GM06990 (cell line): ENCODE measurements around the gene FAM210B.
A peak's percentile ranks its signal among the peaks of the same experiment; 100 is the strongest.
"Not testable (repeated sequence)": the region's sequence is repeated elsewhere in the genome, so short reads cannot be mapped to it uniquely, and the experiment has no call there.

Experiments
- DNase-seq: peaks from one replicate; pipeline ENCODE4 v3.0.0-alpha.2; 2011; ENCODE audit not compliant: insufficient read length; ENCODE audit errors: extremely low read depth
- H3K27me3 ChIP-seq: replicated peaks from 2 replicates; pipeline ENCODE4 v1.6.0; 2011; ENCODE audit warnings: low read length; ENCODE audit not compliant: control insufficient read depth, insufficient read depth
- H3K36me3 ChIP-seq: 2 replicates; pipeline ENCODE4 v1.5.1; 2011; ENCODE audit warnings: low read length; ENCODE audit not compliant: control insufficient read depth, insufficient read depth
- H3K4me3 ChIP-seq: replicated peaks from 2 replicates; pipeline ENCODE4 v1.5.1; 2011; ENCODE audit warnings: low read depth, mild to moderate bottlenecking, control low read depth, low read length
- CTCF ChIP-seq: IDR thresholded peaks from 2 replicates; pipeline ENCODE4 v1.5.1; 2011; ENCODE audit warnings: low read length, control low read depth, mild to moderate bottlenecking, inconsistent platforms; ENCODE audit not compliant: insufficient read depth, poor library complexity, severe bottlenecking

Gene FAM210B

GRCh38 chr20:56324806-56325205 lies 34.0 kb upstream of the FAM210B start:
- H3K27me3 ChIP-seq, result no peaks in the 10 kb centered on the region
- H3K36me3 ChIP-seq, result no peaks in the 10 kb centered on the region
- DNase-seq, result no peak
- no peak overlapping the region for H3K4me3 ChIP-seq
- no peak for TF ChIP-seq CTCF

DNA sequence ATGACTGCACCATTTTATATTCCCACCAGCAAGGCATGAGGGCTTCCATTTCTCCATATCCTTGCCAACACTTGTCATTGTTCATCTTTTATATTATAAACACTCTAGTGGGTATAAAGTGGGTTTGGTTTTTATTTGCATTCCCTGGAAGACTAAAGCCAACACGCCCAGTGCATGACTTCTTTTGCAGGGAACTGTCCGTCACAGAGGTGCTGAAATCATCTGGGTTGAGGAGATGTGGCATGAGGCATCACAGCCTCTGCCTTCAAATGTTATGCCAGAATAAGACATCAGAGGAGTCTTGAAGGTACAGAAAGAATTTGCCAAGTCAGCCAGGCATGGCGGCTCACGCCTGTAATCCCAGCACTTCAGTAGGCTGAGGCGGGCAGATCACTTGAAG lies 29.9 kb upstream of the FAM210B start:
- Histone ChIP-seq H3K27me3 (no peaks in the 10 kb centered on the region), H3K4me3 (no peak overlapping the region), H3K36me3 (no peaks in the 10 kb centered on the region)
- no peak for DNase-seq
- no peak for TF ChIP-seq CTCF

- not testable (repeated sequence) for H3K27me3 ChIP-seq, H3K36me3 ChIP-seq, DNase-seq, H3K4me3 ChIP-seq
Observed at GRCh38 chr20:56336709-56337108, 22.1 kb upstream of the FAM210B start.

- Histone ChIP-seq H3K4me3 (no peak overlapping the region), H3K36me3 (no peaks in the 10 kb centered on the region), H3K27me3 (peaks cover 2% of the 10 kb centered on the region; the same call in 1 of the 2 replicates)
- TF ChIP-seq CTCF, result no peak
- no peak for DNase-seq
Observed at GRCh38 chr20:56342783-56343182, 16.0 kb upstream of the FAM210B start.

- peaks cover 2% of the 10 kb centered on the region; the same call in 1 of the 2 replicates for H3K27me3 ChIP-seq
Observed at GRCh38 chr20:56343861-56344381, 14.9 kb upstream of the FAM210B start.

DNA sequence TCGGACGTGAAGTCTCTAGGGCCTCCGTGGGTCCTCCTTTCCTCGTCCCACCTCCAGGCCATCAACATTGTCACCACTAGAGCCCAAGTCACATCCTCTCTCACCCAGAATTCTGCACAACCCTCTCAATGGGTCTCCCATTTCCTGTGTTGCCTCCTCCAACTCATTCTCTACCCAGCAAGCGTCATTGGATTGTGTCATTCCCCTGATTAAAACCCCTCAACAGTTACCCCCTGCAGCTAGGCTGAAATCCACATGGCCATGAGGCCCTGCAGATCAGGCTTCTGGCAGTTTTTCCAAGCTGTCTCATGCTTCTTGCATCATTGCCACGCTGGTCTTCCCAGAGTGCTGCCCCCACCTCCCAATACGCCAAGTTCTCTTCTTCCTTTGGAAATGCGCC lies 12.9 kb upstream of the FAM210B start:
- no peak for TF ChIP-seq CTCF
- no peak for DNase-seq
- Histone ChIP-seq H3K4me3 (no peak overlapping the region), H3K27me3 (peaks cover 2% of the 10 kb centered on the region; the same call in 1 of the 2 replicates), H3K36me3 (no peaks in the 10 kb centered on the region)

More at GRCh38 chr20:56343861-56344381, 14.9 kb upstream of the FAM210B start:
- peak; percentile 46 for DNase-seq
- Histone ChIP-seq H3K36me3 (no peaks in the 10 kb centered on the region), H3K4me3 (no peak overlapping the region)
- peak; percentile 63 for TF ChIP-seq CTCF
